ENCODE data around the gene FBXO30.

DNA sequence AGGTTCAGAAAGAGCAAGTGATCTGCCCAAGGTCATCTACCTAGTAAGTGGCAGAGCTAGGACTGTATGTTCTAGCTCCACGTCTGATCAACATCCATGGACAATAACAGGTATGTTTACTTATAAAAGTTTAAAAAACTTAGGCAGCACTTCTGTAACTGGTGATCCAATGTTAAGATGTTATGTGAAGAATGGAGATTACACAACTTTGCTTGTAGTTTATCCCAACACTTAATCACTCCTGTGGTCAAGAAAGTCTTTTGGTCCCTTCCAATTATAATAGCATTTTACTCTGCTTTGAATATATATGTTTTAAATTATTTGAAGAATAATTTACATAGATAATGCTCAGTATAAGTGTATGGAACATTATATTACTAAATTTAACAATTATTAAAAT, 4.8 kb downstream of the FBXO30 start:
- TF ChIP-seq POLR2A (IDR thresholded peaks at IDR 0.05; ENCODE audit: low read length): no peak
- no peak for TF ChIP-seq GATA1 (IDR thresholded peaks at IDR 0.05; ENCODE audit: low read depth, low read length)
